ENCODE measurements around the gene C9orf153.

The C9orf153 gene

DNA sequence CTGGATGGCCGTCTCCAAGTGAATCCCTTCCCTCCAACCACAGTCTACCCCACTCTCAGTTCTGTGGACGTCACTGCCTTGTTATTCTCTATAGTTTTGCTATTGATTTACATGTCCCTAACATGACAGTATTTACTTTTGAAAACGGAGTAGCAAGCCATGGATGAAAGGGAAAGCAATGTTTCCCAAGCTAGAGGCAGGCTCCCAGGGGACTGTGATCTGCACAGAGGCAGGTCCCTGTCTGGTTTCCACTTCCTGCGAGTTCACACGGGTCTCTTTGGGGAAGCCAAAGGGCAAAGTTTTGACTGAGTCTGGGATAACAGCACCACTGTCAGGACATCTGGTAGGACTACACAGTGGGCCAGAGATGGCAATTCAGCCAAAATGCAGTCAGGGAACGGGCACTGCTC is 12.7 kb downstream of the C9orf153 start:
- Histone ChIP-seq H3K4me1 (no peaks in the 10 kb centered on the region), H3K4me3 (ENCODE audit: low read depth, low read length) (peak overlapping the region; percentile 46), H3K36me3 (no peaks in the 10 kb centered on the region), H3K9me3 (no peaks in the 10 kb centered on the region), H3K27me3 (no peaks in the 10 kb centered on the region)
- DNase-seq: peak; percentile 85
- TF ChIP-seq, protein P1, sequence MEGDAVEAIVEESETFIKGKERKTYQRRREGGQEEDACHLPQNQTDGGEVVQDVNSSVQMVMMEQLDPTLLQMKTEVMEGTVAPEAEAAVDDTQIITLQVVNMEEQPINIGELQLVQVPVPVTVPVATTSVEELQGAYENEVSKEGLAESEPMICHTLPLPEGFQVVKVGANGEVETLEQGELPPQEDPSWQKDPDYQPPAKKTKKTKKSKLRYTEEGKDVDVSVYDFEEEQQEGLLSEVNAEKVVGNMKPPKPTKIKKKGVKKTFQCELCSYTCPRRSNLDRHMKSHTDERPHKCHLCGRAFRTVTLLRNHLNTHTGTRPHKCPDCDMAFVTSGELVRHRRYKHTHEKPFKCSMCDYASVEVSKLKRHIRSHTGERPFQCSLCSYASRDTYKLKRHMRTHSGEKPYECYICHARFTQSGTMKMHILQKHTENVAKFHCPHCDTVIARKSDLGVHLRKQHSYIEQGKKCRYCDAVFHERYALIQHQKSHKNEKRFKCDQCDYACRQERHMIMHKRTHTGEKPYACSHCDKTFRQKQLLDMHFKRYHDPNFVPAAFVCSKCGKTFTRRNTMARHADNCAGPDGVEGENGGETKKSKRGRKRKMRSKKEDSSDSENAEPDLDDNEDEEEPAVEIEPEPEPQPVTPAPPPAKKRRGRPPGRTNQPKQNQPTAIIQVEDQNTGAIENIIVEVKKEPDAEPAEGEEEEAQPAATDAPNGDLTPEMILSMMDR (IDR thresholded peaks at IDR 0.05; ENCODE audit: low read depth, low read length): peak; percentile 77

DNA sequence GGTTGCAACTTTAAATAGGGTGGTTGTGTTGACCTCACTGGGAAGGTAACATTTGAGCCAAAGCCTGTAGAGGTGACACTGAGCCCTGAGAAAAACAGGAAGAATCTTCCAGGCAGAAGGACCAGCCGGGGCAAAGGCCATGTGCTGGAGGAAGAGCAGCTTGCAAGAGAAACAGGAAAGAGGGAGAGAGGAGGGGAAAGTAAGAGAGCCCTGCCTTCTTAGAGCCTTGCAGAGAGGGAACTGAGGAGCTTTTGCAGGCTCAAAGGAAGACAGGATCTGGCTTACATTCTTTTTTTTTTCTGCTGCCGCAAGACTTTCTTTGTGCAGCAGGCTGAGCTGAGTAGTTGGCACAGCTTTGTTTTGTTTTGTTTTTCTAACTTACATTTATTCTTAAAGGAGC is 17.4 kb downstream of the C9orf153 start:
- DNase-seq: no peak
- Histone ChIP-seq H3K4me1 (no peaks in the 10 kb centered on the region), H3K27me3 (no peaks in the 10 kb centered on the region), H3K4me3 (ENCODE audit: low read depth, low read length) (no peak overlapping the region), H3K9me3 (no peaks in the 10 kb centered on the region), H3K36me3 (no peaks in the 10 kb centered on the region)
- TF ChIP-seq, protein P1 (IDR thresholded peaks at IDR 0.05; ENCODE audit: low read depth, low read length): no peak

DNA sequence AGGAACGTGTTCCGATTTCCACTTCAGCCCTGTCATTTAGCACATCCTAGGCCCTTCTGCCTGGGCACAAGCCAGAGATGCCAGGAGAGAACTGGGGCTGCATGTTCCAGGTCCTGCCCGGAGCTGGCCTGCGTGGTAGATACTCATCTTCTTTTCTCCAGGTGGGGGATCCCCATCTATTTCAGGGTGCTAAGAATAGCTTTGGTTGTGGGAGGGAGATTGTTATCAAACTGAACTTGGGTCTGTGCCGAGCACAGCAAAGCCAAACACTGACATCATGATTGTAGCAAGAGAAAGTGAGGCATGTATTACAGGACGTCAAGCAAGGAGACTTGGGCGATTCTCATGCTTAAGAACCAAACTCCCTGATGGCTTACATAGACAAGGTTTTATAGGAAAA is 18.2 kb downstream of the C9orf153 start:
- Histone ChIP-seq H3K27me3 (no peaks in the 10 kb centered on the region), H3K36me3 (no peaks in the 10 kb centered on the region), H3K9me3 (no peaks in the 10 kb centered on the region)

DNA sequence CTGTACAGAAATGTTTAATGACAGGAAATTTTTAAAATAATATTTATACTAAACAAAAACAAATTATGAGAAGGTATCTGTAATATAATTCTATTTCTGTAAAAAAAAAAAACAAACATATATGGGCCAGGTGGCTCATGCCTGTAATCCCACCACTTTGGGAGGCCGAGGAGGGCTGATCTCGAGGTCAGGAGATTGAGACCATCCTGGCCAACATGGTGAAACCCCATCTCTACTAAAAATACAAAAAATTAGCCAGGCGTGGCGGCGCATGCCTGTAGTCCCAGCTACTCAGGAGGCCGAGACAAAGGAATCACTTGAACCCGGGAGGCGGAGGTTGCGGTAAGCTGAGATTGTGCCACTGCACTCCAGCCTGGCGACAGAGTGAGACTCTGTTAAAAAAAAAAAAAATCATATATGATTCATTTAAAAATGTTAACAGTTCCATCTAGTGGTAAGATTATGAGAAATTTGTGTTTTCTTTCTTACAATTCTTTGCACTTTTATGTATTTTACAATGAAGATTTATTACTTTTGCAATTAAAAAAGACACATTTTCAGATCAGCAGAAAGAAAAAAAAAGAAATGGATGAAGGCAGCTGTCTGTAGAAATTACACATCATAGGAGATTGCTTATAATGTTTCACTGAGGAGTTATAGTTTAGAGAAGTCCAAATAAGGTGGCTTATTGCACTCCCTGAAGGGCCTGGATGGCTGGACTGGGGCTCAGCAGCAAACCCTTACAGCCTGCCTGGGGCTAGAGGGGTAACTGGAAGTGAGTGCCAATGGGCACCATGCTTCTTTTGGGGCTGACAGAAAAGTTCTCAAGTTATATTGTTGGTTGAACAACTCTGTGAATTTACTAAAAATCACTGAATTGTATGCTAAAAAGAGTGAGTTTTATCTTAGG is 20.3 kb downstream of the C9orf153 start:
- no peaks in the 10 kb centered on the region for H3K27me3 ChIP-seq
- TF ChIP-seq, protein P1 (IDR thresholded peaks at IDR 0.05; ENCODE audit: low read depth, low read length): no peak
- H3K36me3 ChIP-seq: no peaks in the 10 kb centered on the region
- no peak for DNase-seq
- H3K4me1 ChIP-seq: no peaks in the 10 kb centered on the region
- no peak overlapping the region for H3K4me3 ChIP-seq (ENCODE audit: low read depth, low read length)
- H3K9me3 ChIP-seq: no peaks in the 10 kb centered on the region

More for the DNA sequence above, 18.2 kb downstream of the C9orf153 start:
- TF ChIP-seq, protein P1 (IDR thresholded peaks at IDR 0.05; ENCODE audit: low read depth, low read length): no peak
- Histone ChIP-seq H3K4me1 (no peaks in the 10 kb centered on the region), H3K4me3 (ENCODE audit: low read depth, low read length) (no peak overlapping the region)
- no peak for DNase-seq

DNA sequence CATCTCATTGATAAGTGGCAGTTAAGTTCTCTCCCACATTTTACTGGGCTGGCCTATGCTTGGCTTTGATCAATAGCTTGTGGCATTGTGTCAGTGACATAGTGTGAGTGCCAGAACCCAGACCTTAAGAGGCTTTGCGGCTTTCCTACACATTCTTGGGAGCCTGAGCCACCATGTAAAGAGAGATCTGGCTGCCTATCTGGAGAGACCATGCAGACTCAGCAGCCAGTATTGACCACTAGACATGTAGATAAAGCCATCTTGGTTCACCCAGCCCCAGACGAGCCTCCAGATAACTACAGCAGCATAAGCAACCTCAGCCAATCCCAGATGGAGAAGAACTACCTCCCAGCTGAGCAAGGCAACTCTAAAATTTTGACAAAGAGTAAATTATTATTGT is 28.6 kb downstream of the C9orf153 start:
- H3K4me3 ChIP-seq (ENCODE audit: low read depth, low read length): no peak overlapping the region
- no peaks in the 10 kb centered on the region for H3K4me1 ChIP-seq
- TF ChIP-seq, protein P1 (IDR thresholded peaks at IDR 0.05; ENCODE audit: low read depth, low read length): no peak
- H3K9me3 ChIP-seq: no peaks in the 10 kb centered on the region
- no peaks in the 10 kb centered on the region for H3K36me3 ChIP-seq
- no peaks in the 10 kb centered on the region for H3K27me3 ChIP-seq
- DNase-seq: no peak

DNA sequence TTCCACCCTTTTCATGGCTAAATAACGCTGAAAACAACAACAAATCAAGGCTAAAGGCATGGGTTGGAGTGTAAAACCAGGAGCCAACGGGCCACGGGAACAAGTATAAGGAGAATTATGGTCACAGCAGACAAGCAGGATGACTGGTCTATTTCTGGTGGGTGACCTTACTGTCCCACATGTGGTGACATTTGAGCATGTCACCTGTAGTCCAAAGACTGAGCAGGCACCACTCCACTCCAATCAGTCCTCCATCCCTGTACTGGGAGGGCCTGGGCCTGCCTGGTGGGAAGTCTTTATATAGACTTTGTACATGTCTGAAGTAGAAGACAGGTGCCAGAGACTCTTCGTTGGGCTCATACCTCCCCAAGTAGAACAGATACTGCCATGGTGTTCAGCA is 36.8 kb downstream of the C9orf153 start:
- Histone ChIP-seq H3K4me1 (no peaks in the 10 kb centered on the region), H3K9me3 (no peaks in the 10 kb centered on the region), H3K27me3 (no peaks in the 10 kb centered on the region), H3K36me3 (no peaks in the 10 kb centered on the region), H3K4me3 (ENCODE audit: low read depth, low read length) (no peak overlapping the region)
- TF ChIP-seq, protein P1 (IDR thresholded peaks at IDR 0.05; ENCODE audit: low read depth, low read length): no peak
- no peak for DNase-seq
